Skeletal muscle cell (primary cell): ENCODE measurements around the gene TMPRSS4.

Experiments used
- DNase-seq: peaks from one replicate; pipeline ENCODE4 v3.0.0-alpha.2; 2010; ENCODE audit warnings: low read depth
- H3K4me3 ChIP-seq: 2 replicates; pipeline ENCODE4 v1.5.1; 2011; ENCODE audit warnings: low read depth, mild to moderate bottlenecking, control low read depth, low read length, moderate library complexity

The TMPRSS4 gene

DNA sequence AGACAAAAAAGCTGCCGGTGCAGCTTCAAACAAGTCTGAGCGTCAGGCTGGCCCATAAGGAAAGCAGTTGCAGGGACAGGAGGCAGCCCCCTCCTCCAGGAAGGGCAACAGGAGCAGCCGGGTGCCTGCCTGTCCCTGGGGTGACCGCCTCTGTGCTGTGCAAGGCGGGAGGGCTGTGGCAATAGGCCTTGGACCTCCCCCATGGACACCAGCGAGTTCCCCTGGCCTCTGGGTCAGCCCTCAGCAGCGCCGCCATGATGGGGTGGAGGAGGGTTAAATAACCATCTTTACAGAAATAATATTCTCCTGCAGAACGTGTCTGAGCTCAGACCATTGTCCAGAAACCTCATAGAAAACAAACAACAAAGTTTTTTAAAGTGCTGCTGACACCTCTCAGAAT lies 3.3 kb upstream of the TMPRSS4 start:
- no peak overlapping the region for H3K4me3 ChIP-seq
- DNase-seq, result no peak

GRCh38 chr11:118074091-118074685 lies 2.7 kb upstream of the TMPRSS4 start:
- DNase-seq, result no peak
- no peak overlapping the region for H3K4me3 ChIP-seq

DNA sequence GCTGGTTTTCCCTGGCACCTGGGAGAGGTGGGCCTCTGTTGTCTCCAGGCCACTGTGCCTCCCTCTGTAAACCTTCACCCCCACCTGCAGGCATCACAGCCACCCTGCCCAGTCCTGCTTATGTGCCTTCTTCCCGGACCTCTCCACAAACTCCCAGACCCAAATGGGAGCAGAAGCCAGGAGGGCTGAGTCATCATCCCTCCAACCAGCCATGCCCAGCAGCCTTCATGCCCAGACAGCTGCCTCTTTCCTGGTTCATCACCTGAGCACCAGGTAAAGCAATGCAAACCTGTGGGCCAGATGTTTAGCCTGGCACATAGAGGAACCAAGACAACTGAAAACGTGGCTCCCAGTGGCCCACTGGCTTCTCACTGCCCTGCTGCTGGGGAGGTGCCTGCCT lies 2.1 kb upstream of the TMPRSS4 start:
- DNase-seq, result no peak
- H3K4me3 ChIP-seq, result no peak overlapping the region

DNA sequence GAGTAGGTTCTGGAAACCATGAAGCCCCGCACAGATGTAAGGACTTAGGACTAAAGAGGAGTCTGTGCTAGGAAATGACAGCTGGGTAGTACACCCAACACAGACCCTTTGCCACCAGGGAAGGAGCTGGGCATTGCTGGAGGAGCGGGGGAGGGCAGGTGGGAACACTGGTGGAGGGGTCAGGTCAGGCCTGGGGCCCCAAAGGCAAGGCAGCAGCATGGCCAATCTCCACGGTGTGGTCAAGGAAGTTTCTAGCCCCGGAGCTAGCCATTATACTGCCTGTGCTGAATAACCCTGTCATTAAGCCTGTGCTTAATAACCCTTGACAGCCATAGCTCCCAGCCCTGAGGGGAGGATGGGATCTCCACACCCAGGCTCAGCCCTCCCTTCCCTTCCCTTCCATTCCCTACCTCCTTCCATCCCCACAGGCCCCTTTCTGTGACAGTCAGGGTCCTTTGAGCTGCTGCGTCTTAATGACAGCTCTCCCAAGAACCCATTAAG lies 2.1 kb downstream of the TMPRSS4 start:
- no peak for DNase-seq
- H3K4me3 ChIP-seq, result no peak overlapping the region

DNA sequence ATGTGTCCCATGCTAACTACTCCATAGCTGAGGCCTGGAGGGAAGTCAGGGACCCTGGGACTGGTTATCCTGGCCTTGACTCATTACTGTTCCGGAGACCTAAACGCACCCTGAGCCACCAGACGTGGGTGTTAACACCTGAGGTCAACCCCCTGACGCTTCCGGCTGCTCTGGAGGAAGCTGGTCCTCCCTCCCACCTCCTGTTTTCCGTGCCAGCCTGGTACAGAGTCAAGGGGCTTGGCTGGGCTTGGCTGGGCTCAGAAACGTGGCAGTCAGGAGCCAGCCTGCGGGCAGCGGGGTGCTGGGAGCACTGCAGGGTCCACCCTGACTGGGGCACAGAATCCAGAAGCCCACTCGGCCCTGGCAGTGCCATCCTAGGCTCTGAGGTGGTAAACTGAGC lies 2.6 kb downstream of the TMPRSS4 start:
- H3K4me3 ChIP-seq, result no peak overlapping the region
- no peak for DNase-seq

- DNase-seq, result no peak
- no peak overlapping the region for H3K4me3 ChIP-seq
These were observed 3.4 kb downstream of the TMPRSS4 start for GRCh38 chr11:118080296-118080695.

GRCh38 chr11:118081241-118081958 lies 4.5 kb downstream of the TMPRSS4 start:
- no peak for DNase-seq
- no peak overlapping the region for H3K4me3 ChIP-seq

DNA sequence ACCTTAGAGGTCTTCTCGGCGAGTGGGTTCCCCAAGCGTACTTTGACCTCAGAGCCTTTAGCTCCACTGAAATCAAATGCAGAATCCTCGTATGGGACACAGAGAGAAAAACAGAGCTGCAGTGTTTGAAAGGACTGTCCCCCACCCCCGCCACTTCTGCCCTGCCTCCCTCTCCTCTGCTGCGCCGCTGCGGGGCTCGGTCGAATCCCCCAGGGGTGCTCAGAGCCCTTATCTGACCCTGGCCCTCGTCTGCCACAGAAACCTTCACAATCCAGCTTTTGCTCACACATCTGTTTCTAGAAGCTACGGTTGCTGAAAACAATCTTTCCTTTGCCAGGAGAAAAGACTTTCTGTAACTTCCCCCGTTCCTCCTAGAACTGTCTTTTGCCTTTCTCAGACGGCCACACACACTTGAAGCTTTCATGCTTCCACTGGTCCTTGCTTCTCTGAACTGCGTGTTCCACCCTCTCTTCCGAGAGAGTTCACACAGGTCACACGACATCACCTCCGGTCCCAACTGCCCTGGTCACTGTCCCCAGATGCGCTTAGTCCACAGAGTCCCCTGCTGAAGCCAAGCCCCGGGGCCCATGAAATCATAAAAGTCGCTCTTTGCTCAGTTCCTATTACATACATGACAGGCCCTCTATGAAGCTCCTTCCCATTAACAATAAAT lies 6.1 kb downstream of the TMPRSS4 start:
- no peak overlapping the region for H3K4me3 ChIP-seq
- DNase-seq, result no peak

GRCh38 chr11:118084247-118084646 lies 7.4 kb downstream of the TMPRSS4 start:
- peak; percentile 1 for DNase-seq
- no peak overlapping the region for H3K4me3 ChIP-seq

GRCh38 chr11:118084656-118085055 lies 7.8 kb downstream of the TMPRSS4 start:
- no peak overlapping the region for H3K4me3 ChIP-seq
- no peak for DNase-seq

- no peak for DNase-seq
- no peak within 1 kb of the TSS for H3K4me3 ChIP-seq
These were observed 10.3 kb downstream of the TMPRSS4 start, which contains the start of gene SMIM35 for GRCh38 chr11:118086913-118087768. Gene SMIM35 (minus strand): TSS chr11:118086963. CDS start chr11:118086757, 206 bp downstream.

GRCh38 chr11:118087931-118088330 lies 11.1 kb downstream of the TMPRSS4 start:
- no peak overlapping the region for H3K4me3 ChIP-seq
- DNase-seq, result no peak

DNA sequence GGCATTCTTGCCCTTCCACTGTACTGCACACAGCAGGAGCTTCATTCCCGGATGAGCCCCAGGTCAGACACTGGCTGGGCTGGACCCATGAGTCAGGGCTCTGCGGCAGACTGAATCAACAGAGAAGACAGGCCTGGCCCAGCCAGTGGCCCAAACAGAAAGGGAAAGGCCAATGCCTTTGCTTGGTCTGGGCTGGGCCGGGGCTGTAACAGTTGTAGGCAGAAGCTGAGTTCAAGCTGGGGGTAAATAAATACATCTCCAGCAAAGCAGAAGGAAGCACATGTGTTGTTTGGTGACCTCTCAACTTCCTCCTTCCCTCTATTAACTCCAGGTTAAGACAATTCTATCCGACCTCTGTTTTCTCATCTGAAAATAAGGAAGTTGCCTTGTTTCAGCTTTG lies 11.7 kb downstream of the TMPRSS4 start:
- no peak overlapping the region for H3K4me3 ChIP-seq
- DNase-seq, result no peak

DNA sequence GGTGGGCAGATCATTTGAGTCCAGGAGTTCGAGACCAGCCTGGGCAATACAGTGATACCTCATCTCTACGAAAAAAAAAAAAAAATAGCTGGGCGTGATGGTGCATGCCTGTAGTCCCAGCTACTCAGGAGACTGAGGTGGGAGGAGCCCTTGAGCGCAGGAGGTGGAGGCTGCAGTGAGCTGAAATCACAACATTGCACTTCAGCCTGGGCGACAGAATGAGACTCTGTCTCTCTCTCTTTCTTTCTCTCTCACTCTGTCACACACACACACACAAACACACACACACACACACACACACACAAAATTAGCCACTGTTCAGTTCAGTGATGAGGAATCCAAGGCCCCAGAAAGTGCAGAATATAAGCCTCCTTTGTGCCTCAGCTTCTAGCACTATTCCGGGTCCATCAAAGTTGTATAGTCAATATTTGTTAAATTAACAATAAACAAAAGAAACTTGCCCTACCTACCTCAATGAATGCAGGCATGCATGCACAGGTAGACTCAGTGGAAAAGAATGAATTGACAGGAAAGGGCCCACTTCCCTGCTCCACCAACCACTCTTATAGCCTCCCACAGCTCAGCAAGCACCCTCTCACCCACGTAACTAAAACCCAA lies 13.8 kb downstream of the TMPRSS4 start:
- DNase-seq, result no peak
- no peak overlapping the region for H3K4me3 ChIP-seq

GRCh38 chr11:118091690-118092089 lies 14.8 kb downstream of the TMPRSS4 start:
- DNase-seq, result no peak
- H3K4me3 ChIP-seq, result no peak overlapping the region

DNA sequence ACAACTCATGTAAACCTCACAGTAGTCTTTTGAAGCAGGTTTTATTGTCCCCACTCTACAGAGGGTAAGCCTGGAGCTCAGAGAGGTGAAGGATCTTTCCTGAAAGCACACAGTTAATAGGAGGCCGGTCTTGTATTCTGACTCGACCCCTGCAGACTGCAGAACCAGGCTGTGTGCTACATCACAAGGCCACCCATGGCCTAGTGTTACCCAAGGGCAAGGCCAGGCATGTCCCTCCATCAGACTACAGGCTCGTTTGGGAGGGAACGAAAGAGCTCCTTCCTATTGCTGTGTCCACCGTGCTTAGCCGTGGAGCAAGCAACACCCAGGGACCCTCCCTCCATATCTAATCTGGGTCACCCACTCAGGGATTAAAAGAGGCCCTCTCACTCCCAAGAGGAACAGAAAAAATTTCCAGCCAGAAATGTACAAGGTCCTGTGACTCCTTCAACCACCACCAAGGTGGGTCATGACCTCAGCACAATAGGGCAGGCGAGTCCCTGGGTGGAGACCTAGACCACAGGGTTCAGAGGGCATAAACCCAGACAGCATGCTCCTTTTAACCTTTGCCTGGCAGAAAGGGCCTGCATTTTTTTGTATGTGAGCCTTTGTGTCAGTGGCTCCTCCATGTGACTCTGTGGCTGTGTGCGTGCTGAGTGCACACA lies 16.2 kb downstream of the TMPRSS4 start:
- no peak for DNase-seq
- H3K4me3 ChIP-seq, result no peak overlapping the region

- no peak for DNase-seq
- H3K4me3 ChIP-seq, result no peak overlapping the region
These were observed 18.6 kb downstream of the TMPRSS4 start for GRCh38 chr11:118095493-118095892.

- DNase-seq, result no peak
These were observed 19.1 kb downstream of the TMPRSS4 start for GRCh38 chr11:118095967-118096367.

More at GRCh38 chr11:118095967-118096367, 19.1 kb downstream of the TMPRSS4 start:
- H3K4me3 ChIP-seq, result no peak overlapping the region
